Panc1 (cell line): ENCODE measurements around the gene SUGCT. TPM values are rescaled to one million over a fixed set of nuclear protein-coding genes. Genes with fewer than 3 reads are reported as not detected.

ENCODE experiments used
- ATAC-seq: fragments of 200-7000 bp; cut with Tn5 transposase; 2 replicates; pipeline ENCODE4 v1.9.1; 2020; ENCODE audit warnings: mild to moderate bottlenecking, moderate library complexity
- BruUV-seq: library from RNA; stranded (reverse); fragments of 400-500 nt; replicated peaks from 2 replicates; lab custom pipeline; 2021; lab: Mats Ljungman, UMichigan
- CTCF ChIA-PET: fragments of 300-600 bp; sonication (Branson Sonifier 250); formaldehyde crosslinking; loops from one replicate; lab custom pipeline; 2022; ENCODE audit warnings: antibody characterized with exemption; lab: Charles Lee
- POLR2A ChIA-PET: fragments of 300-600 bp; sonication (Branson Sonifier 250); formaldehyde crosslinking; loops from one replicate; lab custom pipeline; 2022; ENCODE audit warnings: antibody characterized with exemption; lab: Charles Lee
- DNase-seq: peaks from one replicate; pipeline ENCODE4 v3.0.0-alpha.2; 2010; ENCODE audit warnings: low read depth, low spot score
- H3K27ac ChIP-seq: 2 replicates; pipeline ENCODE4 v1.5.1; 2011; ENCODE audit warnings: mild to moderate bottlenecking, low read length, inconsistent platforms
- H3K27me3 ChIP-seq: fragments of 200-500 bp; sonication (Bioruptor generic); 2 replicates; pipeline ENCODE4 v1.6.0; 2014; ENCODE audit warnings: low read length, inconsistent platforms; ENCODE audit not compliant: control insufficient read depth, insufficient read depth
- H3K36me3 ChIP-seq: fragments of 200-500 bp; sonication (Bioruptor generic); 2 replicates; pipeline ENCODE4 v1.5.1; 2014; ENCODE audit warnings: inconsistent platforms, mild to moderate bottlenecking, low read length, moderate library complexity; ENCODE audit not compliant: control insufficient read depth, insufficient read depth
- H3K4me1 ChIP-seq: 2 replicates; pipeline ENCODE4 v1.5.1; 2011; ENCODE audit warnings: inconsistent platforms, mild to moderate bottlenecking, low read length, moderate library complexity; ENCODE audit not compliant: control insufficient read depth, insufficient read depth
- H3K4me3 ChIP-seq, 2 experiments: 2 replicates each; pipeline ENCODE4 v1.5.1; 2011 to 2012; ENCODE audit warnings: low read depth in 2 of 2, low read length in 2 of 2, mild to moderate bottlenecking in 2 of 2, inconsistent platforms in 1 of 2, moderate library complexity in 1 of 2
- H3K9me3 ChIP-seq: fragments of 200-500 bp; sonication (Bioruptor generic); 2 replicates; pipeline ENCODE4 v1.5.1; 2014; ENCODE audit warnings: low read depth, mild to moderate bottlenecking, inconsistent platforms, low read length, moderate library complexity; ENCODE audit not compliant: control insufficient read depth, insufficient read depth
- POLR2AphosphoS5 ChIP-seq: IDR thresholded peaks from 2 replicates; pipeline ENCODE4 v1.6.1; 2012; ENCODE audit warnings: mild to moderate bottlenecking, low read depth, low read length, moderate library complexity
- REST ChIP-seq, 2 experiments: IDR thresholded peaks; 2 replicates each; pipeline ENCODE4 v1.6.1; 2011 to 2012; ENCODE audit warnings: low read depth in 2 of 2, control low read depth in 1 of 2, low read length in 1 of 2, mild to moderate bottlenecking in 1 of 2, moderate library complexity in 1 of 2; ENCODE audit not compliant: insufficient read depth in 1 of 2
- SIN3A ChIP-seq: IDR thresholded peaks from 2 replicates; pipeline ENCODE4 v1.6.1; 2012; ENCODE audit warnings: low read depth, mild to moderate bottlenecking, low read length, moderate library complexity, borderline replicate concordance; ENCODE audit not compliant: insufficient read depth
- TCF7L2 ChIP-seq: IDR thresholded peaks from 2 replicates; pipeline ENCODE4 v1.6.1; 2011; ENCODE audit warnings: mild to moderate bottlenecking, low read depth, low read length, inconsistent platforms
- in situ Hi-C: cut with HindIII; loops from 2 replicates; pipeline ENCODE4 v1.10.0; 2016; ENCODE audit warnings: low sequenced_read_pairs, low pct_unique_long_range_greater_than_20kb
- intact Hi-C: fragments of 100-400 bp; cut with micrococcal nuclease; formaldehyde crosslinking; loops from one replicate; pipeline ENCODE4 v1.10.0; 2022; ENCODE audit not compliant: unreplicated experiment
- total RNA-seq: library from RNA; stranded (reverse); gene quantifications from one replicate; pipeline ENCODE4 v1.2.1, GENCODE V29; 2021; ENCODE audit not compliant: unreplicated experiment
- TF ChIP-seq, protein P1 (sequence below): fragments of 450-650 bp; IDR thresholded peaks from 2 replicates; pipeline ENCODE4 v1.5.1; 2017; ENCODE audit warnings: mild to moderate bottlenecking

Gene SUGCT
- total RNA-seq, 1 experiment from 2014 or later = 3.1 TPM

DNA sequence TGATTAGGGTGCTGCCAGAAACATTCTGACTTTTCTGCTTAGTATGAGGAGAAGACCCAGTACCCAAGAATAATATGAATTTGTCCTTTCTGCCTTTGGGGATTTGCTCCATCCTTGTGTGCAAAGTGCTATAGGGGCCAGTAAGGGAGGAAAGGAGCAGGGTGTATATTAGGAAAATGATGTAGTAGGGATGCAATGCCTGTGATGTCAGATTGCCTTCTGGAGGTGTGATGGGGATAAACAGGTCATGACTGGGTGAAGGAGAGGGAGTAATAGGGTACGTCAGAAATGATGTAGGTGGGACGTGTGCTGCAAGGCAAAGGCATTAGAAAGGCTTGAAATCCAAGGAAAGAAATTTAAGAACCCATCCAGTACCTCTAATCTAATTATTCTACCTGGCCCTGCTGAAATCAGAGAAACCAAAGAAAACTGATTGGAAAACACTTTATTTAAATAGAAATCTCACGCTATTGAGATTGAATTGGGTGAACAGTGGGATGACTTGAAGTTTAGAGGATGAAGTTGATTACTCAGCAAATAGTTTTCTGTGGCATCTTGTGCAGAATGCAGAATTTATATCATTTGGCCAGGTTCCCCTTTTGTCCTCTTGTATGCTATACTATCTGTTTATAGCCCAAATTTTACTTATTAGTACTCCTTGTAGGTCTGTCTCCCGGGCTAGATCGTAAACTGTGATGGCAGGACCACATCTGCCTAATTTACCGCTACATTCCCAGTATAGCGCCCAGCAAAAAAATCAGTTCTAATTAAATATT, 503.9 kb downstream of the SUGCT start:
- H3K36me3 ChIP-seq = no peaks in the 10 kb centered on the region
- in situ Hi-C loops = no loop called here
- H3K4me1 ChIP-seq = no peaks in the 10 kb centered on the region
- intact Hi-C loops = no loop called here
- ChIA-PET POLR2A (no interaction called here), CTCF (interaction anchor here (0.6 kb wide), 1 partner anchor 183 kb away, joined by 5 read pairs; no protein-coding TSS in a partner anchor)
- no peak for ATAC-seq
- H3K27ac ChIP-seq = no peak overlapping the region
- BruUV-seq = no TSS peak
- no peaks in the 10 kb centered on the region for H3K27me3 ChIP-seq
- H3K9me3 ChIP-seq = no peaks in the 10 kb centered on the region
- no peak for DNase-seq
- no peak overlapping the region for H3K4me3 ChIP-seq
- TF ChIP-seq POLR2AphosphoS5 (no peak), SIN3A (no peak), TCF7L2 (no peak), REST (IDR thresholded peaks at IDR 0.05; ENCODE audit: insufficient read depth in 1 of 2, low read depth in 2 of 2, low read length in 1 of 2) (no peak)
- TF ChIP-seq, protein P1, sequence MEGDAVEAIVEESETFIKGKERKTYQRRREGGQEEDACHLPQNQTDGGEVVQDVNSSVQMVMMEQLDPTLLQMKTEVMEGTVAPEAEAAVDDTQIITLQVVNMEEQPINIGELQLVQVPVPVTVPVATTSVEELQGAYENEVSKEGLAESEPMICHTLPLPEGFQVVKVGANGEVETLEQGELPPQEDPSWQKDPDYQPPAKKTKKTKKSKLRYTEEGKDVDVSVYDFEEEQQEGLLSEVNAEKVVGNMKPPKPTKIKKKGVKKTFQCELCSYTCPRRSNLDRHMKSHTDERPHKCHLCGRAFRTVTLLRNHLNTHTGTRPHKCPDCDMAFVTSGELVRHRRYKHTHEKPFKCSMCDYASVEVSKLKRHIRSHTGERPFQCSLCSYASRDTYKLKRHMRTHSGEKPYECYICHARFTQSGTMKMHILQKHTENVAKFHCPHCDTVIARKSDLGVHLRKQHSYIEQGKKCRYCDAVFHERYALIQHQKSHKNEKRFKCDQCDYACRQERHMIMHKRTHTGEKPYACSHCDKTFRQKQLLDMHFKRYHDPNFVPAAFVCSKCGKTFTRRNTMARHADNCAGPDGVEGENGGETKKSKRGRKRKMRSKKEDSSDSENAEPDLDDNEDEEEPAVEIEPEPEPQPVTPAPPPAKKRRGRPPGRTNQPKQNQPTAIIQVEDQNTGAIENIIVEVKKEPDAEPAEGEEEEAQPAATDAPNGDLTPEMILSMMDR = no peak

DNA sequence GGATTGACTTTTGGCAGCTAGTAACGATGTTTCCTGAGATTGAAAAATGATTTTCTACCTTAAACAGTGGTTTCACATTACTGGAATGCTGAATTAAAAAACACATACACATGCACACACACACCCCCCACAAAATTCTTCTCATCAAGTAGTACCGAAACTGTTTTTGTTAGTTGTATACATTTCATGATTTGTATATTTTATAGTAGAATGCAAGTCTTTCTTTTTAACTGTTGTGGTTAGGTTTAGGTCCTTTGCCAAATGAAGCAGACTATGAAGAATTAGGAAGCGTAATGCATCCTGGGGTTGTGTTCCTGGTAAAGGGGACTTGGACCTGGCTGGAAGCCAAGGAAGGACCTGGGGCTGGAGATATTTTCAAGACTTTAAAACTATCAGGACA, 505.8 kb downstream of the SUGCT start:
- POLR2A ChIA-PET = no interaction called here
- H3K4me1 ChIP-seq = no peaks in the 10 kb centered on the region
- no peaks in the 10 kb centered on the region for H3K27me3 ChIP-seq
- CTCF ChIA-PET = no interaction called here
- TF ChIP-seq SIN3A = no peak
- TF ChIP-seq, protein P1 = no peak
- TF ChIP-seq REST (IDR thresholded peaks at IDR 0.05; ENCODE audit: insufficient read depth in 1 of 2, low read depth in 2 of 2, low read length in 1 of 2) = no peak
- TF ChIP-seq POLR2AphosphoS5 = no peak
- TF ChIP-seq TCF7L2 = no peak
- ATAC-seq (no peak), DNase-seq (no peak)
- in situ Hi-C loops (no loop called here), intact Hi-C loops (no loop called here)
- no TSS peak for BruUV-seq
- H3K36me3 ChIP-seq = no peaks in the 10 kb centered on the region
- no peaks in the 10 kb centered on the region for H3K9me3 ChIP-seq
- H3K27ac ChIP-seq = no peak overlapping the region
- H3K4me3 ChIP-seq = no peak overlapping the region
